Stimulated activated CD4-positive, alpha-beta T cell treated with anti-CD3 and anti-CD28 coated beads, TNF-alpha, amount 100 ng/mL, for 48 hours (primary cell): ENCODE measurements around the gene SCFD2.
"Not testable (repeated sequence)": the region's sequence is repeated elsewhere in the genome, so short reads cannot be mapped to it uniquely, and the experiment has no call there.

Source experiments
- DNase-seq, 3 donors: peaks; one replicate each; pipeline ENCODE4 v3.0.0-alpha.2; 2020; ENCODE audit warnings: low read depth in 3 of 3

SCFD2 gene

DNA sequence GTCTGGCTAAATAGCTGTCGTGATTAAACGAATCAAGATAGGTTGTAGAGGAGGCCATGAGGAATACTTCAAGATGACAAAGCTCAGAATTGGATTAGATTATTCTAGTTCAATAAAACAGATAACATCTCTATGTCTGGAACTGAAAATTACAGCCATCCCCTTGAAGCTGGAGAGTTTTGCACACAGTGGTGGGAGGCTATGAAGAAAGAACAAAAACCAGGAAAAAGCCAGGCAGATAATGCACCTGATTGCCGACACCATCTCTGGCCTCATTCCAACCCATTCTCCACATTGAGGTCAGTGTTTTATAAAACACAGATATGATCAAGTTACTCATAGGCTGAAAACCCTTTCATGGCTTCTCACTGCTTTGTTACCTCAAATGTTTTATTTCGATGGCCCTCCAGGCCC, 315.5 kb downstream of the SCFD2 start:
- DNase-seq: no peak

DNA sequence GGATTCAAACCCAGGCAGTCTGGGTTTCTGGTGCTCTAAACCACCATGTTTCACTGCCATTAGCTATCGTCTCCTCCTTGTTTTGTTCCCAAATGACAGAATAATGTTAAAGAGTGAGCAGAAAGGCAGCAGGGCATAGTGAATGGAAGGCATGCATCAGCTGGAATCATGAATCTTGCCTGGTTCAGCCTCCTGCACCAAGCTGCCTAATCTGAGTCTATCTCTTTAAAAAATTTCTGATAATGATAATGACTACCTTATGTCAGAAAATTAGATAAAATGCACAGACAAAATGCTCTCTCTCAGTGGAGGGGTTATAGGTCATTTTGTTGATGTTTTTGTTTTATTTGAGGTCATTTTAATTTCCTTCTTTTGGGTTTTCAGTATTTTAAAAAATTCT, 316.3 kb downstream of the SCFD2 start:
- DNase-seq: no peak

DNA sequence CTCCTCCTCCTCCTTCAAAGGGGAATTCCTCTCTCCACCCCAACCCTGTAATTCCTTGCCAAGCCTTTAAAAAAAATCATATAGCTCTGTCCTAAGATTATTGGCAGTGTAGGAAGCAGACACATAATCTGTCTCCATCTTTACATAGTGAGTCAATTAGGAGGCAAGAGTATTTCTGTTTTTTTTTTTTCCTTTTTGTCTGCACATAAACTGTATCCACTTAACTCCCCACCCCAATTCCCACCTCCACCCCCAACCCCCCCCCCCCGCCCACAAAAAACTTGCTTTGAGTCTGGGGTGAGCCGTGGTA, 321.3 kb downstream of the SCFD2 start:
- DNase-seq: no peak

DNA sequence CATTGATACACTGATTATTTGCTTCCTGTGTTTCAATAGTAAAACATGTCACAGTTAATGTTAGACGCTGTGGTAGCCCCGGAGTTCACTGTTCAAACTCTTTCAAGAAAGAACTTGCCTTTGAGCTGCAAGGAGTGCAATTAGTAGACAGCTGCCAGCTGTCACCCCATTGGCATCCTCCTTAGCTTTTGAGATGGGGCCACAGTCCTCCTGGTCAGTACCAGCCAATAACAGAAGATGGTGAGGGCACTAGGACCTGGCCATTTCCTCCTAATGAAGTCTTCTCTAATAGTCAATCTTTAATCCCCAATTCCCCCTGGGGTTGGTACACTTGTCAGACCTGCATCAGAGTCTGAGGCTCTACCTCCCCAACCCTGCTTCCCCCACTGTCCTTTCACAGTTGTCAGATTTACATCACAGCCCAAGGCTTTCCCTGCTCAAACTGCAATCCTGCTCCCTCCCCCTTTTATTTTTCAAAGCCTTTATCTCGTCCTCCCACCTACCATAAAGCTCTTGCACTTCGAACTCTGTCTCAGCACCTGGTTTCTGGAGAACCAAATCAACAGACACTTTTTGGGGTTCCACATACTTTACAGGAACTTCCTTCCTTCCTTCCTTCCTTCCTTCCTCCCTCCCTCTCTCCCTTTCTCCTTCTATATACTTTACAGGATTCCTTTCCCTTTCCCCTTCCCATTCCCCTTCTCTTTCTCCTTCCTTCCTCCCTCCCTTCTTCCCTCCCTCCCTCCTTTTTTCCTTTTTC, 321.8 kb downstream of the SCFD2 start:
- DNase-seq: no peak

DNA sequence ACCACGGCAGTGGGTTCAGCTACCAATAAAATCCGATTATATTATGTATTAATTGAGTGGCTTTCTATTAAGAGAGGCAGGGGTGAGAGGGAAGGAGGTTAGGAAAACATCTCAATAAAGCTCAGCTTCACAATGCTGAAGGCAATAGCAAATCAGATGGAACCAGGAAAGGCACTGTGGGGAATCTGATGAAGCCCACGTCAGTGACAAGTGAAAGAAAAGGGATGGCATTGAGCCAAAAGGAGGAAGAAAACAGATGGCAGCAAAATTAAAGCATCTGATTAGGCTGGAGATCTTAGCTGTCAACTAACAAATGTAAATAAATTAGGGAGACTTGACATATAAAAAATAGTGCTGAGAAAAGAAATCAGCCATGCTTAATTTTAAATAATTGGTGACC, 322.8 kb downstream of the SCFD2 start:
- DNase-seq: no peak

DNA sequence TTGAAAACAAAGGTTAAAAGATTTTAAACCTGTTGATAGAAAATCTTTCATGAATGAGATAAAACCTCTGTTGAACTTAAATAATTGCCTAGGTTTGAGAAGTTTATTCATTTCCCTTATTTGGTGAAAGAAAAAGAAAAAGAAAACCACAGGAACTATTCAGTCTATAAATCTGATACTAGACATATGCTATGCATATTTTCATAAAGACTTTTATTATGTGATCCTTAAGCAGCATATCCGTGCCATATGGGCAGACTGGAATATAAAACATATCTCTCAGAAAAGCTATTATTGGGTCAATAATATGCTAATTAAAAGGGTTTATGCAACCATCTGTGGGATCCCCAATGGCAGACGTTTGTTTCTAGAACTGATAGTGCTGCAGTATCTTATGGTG, 325.0 kb downstream of the SCFD2 start:
- no peak for DNase-seq

DNA sequence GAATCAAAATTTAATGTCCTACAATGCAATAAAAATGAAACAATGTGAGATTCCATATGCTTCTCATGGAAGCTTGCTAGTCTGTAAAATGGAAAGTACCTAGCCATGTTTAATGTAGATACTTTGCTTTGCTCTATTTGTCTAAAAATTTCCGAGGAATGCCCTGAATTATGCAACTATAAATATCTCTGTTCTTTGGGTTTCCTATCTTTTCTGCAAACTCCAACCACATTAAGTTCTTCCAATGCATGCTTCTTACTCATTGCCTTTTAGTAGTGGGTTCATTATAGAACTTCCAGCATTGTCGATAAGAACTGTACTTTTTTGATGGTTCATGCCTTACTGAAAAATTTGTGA, 325.4 kb downstream of the SCFD2 start:
- DNase-seq: no peak

DNA sequence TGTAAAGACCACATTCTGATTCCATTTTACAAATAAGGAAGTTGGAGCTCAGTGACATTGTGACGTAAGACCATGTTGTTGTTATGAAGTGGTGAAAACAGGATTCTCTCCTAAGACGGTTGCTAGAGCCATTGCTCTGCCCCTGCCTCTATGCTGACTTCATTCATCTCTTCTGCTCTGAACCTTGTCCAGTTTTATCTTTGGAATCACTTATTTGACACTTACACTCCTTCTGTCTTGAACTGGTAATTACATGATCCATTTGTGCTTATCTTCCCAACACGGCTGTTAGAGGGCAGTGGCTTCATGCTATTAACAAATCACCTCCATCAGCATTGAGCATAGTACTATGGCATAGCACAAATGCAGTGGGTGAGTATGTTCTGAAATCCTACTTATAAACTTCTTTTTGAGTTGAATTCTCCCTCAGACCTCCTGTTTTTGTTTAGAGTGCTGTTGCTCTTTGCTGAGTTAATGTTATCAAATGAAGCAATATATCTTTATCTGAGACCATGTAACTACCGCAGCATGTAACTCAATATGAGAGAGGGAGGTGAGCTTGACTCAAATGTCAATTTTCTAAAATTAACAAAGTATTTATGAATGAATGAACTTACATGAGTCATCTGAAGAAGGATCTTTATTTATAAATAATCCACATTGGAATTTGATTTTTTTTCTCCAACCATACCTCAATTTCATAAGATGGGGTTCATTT, 326.0 kb downstream of the SCFD2 start:
- DNase-seq: no peak

DNA sequence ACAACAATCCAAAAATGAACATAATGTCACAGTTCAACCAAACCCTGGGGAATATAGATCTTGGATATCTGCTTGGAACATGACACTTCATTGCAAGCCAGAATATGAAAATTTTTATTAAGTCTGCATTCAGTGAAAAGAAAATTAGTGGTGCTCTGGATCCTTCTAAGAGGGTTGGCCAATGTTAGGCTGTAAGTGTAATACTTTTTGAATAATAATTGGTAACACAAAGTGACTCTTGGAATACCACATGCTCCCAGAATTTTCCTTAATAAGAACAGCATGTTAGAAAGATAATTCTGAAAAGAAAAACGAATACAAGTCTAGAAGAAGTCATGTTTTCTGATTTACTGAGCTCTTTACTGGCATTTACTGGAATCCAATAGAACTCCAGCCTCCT, 328.0 kb downstream of the SCFD2 start:
- no peak for DNase-seq

DNA sequence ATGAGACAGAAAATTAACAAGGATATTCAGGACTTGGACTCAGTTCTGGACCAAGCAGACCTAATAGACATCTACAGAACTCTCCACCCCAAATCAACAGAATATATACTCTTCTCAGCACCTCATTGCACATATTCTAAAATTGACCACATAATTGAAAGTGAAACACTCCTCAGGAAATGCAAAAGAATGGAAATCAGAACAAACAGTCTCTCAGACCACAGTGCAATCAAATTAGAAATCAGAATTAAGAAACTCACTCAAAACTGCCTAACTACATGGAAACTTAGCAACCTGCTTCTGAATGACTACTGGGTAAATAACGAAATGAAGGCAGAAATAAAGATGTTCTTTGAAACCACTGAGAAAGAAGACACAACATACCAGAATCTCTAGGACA, 333.0 kb downstream of the SCFD2 start:
- DNase-seq: not testable (repeated sequence)

DNA sequence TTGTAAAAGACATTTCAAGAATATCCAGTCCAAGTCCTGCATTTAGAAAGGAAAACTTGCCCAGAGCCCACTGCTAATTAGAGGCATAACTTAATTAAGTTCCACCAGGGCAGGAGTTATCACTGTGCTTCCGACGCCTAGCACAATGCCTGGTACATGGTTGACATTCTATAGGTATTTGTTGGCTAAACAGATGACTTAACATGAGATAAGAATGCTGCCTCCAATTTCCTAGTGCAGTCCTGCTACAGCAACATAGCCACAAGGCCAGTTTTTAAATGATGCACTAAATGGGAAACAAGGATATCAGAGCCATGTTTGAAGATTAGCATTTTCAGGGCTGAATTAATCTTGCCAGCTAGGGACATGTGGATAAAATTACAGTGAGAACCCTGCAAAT, 339.6 kb downstream of the SCFD2 start:
- no peak for DNase-seq

DNA sequence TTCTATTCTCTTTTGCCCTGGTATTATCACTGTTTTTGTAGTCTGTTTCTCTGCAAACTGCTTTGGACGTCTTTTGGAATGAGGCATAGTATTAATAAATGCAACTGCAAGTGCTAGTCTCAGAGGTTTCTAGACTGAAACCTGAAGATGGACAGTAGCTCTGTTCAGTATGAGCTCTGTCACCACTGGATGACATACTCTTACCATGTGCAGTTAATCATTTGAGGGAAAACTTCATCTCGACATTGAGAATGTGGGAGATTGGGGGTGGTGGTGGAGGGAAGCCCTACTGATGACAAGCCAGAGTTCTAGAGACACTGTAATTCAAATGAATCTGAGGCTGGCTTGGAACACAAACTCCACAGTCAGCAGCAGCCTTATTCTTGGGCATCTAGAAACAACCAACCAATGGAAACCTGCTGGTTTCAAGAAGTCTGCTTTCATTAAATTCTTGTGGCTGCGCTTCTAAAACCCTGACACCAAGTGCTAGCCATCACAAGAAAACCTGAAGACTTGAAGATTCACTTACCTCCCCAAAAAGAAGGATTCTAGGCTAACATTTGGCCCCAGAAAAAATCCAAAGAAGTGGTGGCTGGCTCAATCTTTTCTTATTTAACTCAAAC, 342.1 kb downstream of the SCFD2 start:
- DNase-seq: no peak

DNA sequence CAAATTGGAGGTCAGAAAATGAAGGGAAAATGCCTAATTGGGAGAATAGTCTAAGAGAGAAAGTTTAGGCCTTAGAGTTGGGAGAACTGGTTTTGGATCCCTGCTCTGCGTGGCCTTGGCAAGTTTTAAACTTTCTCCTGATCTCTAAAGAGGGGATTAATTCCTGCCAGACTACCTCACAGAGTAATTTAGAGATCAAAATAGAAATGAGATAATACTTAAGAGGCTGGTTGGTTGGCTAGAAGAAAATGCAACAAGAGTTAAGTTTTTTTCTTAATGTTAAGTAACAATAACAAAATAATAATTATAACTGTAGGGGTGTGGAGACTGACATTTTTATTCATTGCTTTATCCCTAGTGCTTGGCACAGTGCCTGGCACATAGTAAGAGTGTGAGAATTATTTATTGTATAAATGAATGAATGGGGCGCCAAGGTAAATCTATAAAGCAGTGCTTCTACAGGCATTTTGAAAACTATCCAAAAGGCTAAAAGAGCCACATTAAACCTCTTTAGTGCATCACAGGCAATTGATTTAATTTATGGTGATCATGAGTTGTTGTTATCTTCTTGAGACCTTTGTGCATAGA, 343.3 kb downstream of the SCFD2 start:
- DNase-seq: no peak

DNA sequence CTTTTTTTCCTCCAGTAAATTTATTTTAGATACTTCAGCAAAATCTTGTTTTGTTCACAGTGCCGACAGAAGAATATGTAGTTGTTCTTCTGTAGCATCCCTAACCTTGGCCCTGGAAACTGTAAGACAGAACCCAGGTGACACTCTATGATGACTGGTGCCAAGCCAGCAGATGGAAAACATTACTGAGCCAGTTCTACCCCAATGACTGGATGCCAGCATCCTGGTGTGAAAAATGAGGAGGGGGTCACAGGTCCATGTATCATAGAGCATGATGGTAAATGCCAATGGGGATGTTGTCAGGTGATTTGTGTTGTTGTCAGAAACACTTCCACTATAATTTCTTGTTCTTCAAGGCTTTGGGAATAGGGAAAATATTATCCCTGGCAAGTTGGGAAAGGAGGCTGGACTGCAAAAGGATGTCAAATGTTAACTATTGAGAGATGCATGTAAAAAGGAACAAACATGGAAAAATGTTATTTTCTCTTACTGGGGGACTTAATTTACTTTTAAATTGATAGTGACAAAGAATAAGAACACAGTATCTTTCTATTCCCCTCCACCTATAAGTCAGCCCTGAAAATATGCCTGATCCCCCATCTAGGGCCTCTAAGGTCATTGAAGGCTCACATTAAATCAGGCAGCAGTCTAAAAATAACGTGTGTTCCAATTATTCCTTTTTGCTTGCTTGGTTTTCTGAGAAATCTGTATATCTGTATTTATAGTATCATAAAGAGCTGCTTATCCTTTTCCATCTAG, 343.9 kb downstream of the SCFD2 start:
- no peak for DNase-seq

DNA sequence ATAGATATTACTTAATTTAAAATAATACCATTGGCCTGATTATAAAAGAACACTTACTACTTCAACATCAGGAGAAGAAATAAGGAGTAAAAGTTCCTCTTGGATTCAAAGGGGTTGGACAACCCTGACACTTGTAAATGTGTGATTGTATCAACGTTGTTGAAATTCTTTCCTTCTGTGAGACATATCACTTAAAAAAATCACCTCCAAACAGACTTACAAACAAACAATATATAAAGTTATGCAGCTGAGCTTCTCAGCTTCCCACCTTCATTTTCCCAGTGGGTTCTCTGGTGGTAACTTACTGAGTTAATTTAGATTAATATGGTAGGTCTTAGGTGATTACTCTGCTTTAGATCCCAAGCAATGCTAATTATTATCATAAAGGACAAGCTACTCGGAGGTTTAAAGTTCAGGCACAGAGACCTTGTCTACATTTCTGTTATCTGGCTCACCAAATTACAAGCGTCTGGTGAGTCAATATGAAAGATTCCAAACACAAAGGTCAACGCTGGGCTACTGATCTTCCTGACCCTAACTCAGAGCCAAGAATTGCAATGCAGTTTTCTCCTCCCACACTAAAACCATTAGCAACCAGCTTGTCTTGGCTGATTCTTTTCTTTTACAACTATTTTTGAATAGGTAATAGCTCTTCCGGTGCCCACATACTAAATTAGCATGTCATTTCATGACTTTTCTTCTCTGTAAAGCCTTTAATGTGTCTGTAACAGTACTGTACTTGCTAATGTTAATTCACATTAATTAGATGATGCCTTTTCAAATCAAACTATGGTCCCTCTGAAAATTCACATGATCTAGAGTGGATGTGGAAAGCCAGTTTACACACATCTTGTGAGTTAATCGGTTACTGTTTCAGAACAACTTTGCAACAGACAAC, 346.1 kb downstream of the SCFD2 start:
- no peak for DNase-seq

DNA sequence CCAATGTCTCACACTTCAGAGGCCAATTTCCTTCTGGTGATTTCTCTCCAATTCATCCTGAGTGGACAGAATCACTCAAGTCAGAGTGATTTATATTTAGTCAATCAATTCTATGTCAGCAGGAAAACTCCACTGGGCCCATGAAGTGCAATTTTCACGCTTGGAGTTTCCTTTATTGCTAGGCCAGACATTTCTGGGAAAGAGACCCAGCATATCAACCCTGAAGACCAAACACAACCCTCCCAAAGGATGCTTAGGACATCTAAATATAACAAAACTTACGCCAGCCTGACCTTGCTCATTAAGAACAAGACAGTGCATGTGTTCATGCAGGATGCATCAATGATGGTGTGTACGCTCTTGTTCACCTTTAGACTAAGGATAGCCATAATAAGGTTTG, 347.4 kb downstream of the SCFD2 start:
- DNase-seq: no peak

DNA sequence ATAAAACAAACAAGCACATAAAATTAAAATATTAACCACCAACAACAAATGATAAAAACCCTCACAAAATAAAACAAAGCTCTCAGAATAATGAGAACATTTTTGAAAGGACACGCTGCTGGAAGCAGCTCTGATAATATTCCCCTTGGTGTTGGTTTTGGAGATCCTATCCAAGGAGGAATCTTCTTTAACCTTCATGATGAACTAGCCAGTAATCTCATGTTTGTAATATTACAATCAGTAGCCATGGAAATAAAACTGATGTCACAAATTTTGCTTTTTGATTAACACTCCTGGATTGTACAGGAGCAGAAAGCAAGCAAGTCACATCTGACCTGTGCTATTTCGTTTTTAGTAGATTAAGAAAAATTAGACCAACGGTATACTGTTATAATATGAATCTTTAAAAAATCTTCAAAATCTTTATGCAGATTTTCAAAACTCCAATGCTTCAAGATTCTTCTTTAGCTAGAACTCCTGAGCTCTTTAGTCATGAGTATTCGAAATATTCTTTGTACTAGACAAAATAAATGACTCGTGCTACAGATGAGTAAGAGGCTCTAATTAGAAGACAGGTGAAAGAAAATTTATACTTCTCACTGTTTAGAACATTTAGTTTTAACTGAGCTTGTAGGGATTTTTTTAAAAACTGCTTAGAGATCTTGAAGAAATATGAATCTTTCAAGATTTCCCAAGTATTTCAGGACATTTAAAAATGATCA, 349.6 kb downstream of the SCFD2 start:
- no peak for DNase-seq

DNA sequence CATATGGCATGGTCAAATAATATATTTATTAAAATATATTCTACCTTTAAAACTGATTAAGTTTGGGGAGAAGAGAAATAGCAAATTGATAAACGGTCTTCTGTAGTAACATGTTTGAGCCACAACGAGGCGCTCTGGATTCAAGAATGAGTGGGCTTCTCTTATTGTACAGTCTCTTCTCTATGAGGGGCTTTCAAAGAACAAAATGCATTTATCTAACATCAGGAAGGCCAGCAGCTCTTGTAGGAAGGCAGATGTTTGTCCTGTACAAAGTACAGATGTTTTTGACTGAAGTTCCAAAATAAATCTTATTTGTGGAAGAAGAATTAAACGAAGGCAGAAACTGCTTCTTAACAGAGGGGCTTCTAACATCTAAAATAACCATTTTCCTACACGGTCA, 350.2 kb downstream of the SCFD2 start:
- DNase-seq: peak in 1 of 3 donors; percentile 8

DNA sequence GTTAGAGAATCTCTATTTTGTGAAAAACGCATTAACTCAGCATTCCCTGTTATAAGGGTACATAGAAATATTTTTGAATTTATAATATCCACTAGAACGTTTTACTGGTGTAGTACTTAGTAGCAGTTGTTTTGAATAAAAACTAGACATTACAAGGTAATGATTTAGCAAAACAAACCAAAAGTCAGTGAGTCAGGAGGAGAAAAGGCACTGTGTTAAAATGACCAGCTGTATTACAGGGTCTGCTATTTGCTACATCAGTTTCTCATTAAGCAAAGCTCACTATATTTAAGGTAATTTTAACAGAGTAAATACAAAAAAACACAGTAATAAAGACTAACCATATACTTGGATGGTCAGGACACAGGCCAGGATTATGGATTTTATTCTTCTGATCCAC, 351.0 kb downstream of the SCFD2 start:
- DNase-seq: no peak
